NCI-H345 treated with DMSO at 0.1 percent for 48 hours (cell line): ENCODE measurements around the gene PRSS48.
"Not testable (repeated sequence)": the region's sequence is repeated elsewhere in the genome, so short reads cannot be mapped to it uniquely, and the experiment has no call there.

ENCODE experiments used
- DNase-seq: peaks from one replicate; lab custom pipeline; 2025; ENCODE audit not compliant: unreplicated experiment; lab: John Stamatoyannopoulos, UW

The PRSS48 gene

GRCh38 chr4:151259752-151260151 is 17.2 kb upstream of the PRSS48 start:
- no peak for DNase-seq

- DNase-seq: no peak
Observed at GRCh38 chr4:151260526-151260925, 16.4 kb upstream of the PRSS48 start.

GRCh38 chr4:151263455-151263854 is 13.5 kb upstream of the PRSS48 start:
- no peak for DNase-seq

- DNase-seq: no peak
Observed at GRCh38 chr4:151266497-151266896, 10.5 kb upstream of the PRSS48 start.

- no peak for DNase-seq
Observed at GRCh38 chr4:151267104-151267503, 9.9 kb upstream of the PRSS48 start.

- DNase-seq: no peak
Observed at GRCh38 chr4:151267822-151268535, 9.0 kb upstream of the PRSS48 start.

GRCh38 chr4:151268905-151269304 is 8.1 kb upstream of the PRSS48 start:
- DNase-seq: not testable (repeated sequence)

- DNase-seq: no peak
Observed at GRCh38 chr4:151284534-151285245, 7.7 kb downstream of the PRSS48 start.

- DNase-seq: no peak
Observed at GRCh38 chr4:151287409-151287808, 10.4 kb downstream of the PRSS48 start.

GRCh38 chr4:151291485-151291884 is 14.5 kb downstream of the PRSS48 start:
- DNase-seq: no peak

- DNase-seq: no peak
Observed at GRCh38 chr4:151292038-151292437, 15.1 kb downstream of the PRSS48 start.

GRCh38 chr4:151294833-151295496 is 18.0 kb downstream of the PRSS48 start:
- no peak for DNase-seq

- no peak for DNase-seq
Observed at GRCh38 chr4:151296227-151296626, 19.3 kb downstream of the PRSS48 start.

GRCh38 chr4:151297170-151297569 is 20.2 kb downstream of the PRSS48 start:
- DNase-seq: no peak

- no peak for DNase-seq
Observed at GRCh38 chr4:151302432-151302831, 25.5 kb downstream of the PRSS48 start.

- no peak for DNase-seq
Observed at GRCh38 chr4:151304226-151304625, 27.3 kb downstream of the PRSS48 start.

GRCh38 chr4:151304755-151305154 is 27.8 kb downstream of the PRSS48 start:
- DNase-seq: no peak

GRCh38 chr4:151310124-151310728 is 33.3 kb downstream of the PRSS48 start:
- DNase-seq: no peak

GRCh38 chr4:151313306-151314009 is 36.5 kb downstream of the PRSS48 start:
- no peak for DNase-seq

- no peak for DNase-seq
Observed at GRCh38 chr4:151314010-151314355, 37.0 kb downstream of the PRSS48 start.

- DNase-seq: no peak
Observed at GRCh38 chr4:151314479-151314878, 37.5 kb downstream of the PRSS48 start.
